HG03045 (cell line): Measurements from ENCODE around the gene CLMN.

ENCODE experiments used
- ATAC-seq: cut with Tn5 transposase; IDR thresholded peaks from one replicate; pipeline ENCODE4 v1.9.1; 2021; ENCODE audit warnings: mild to moderate bottlenecking, moderate library complexity; ENCODE audit not compliant: unreplicated experiment

The CLMN gene

DNA sequence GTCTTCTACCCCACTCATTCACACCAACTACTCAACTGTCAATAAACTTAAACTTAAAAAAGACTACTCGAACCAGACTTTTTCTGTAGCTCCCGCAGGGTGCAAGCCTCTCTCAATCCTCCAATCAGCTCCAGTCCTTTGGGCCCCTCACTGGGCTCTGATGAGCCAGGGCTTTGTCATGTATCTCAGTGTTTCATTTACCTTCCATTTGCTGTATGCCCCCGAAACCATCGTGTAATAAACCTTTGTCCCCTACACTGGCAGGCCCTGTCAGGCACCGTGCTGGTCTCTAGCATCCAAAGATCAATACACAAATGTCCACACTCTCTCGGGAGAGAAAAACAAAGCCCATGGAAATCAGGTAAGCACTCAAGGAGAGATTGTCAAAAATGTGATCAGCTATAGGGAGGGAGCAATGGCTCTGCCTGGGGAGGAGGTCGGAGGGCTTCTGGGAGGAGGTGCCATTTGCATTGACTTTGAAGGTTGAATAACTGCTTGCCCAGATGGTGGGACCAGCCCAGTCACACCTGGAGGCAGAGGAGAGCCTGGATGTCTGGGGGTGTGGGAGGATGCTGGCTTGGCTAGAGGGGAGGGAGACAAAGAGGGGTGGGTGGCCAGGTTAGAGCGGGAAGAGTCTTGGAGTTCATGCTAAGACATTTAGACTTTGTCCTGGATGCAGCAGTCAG lies 120.3 kb downstream of the CLMN start:
- ATAC-seq: no peak

DNA sequence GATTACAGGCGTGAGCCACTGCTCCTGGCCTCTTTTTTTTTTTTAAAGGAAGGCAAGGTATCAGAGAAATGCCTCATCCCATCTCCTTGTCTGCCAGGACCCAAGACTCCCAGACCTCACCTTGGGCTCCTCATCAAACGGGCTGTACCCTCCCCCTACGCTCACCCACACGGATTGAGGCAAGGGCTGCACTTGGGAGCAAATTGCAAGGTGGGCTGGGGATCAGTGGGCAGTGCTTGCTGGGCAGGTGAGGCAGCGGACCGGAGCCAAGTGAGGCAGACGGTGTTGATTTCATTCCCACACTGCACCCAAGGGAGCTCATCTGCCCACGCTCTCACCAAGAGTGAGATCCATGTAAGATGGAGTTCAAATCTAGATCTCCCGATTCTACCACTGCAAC lies 121.4 kb downstream of the CLMN start:
- ATAC-seq: no peak

DNA sequence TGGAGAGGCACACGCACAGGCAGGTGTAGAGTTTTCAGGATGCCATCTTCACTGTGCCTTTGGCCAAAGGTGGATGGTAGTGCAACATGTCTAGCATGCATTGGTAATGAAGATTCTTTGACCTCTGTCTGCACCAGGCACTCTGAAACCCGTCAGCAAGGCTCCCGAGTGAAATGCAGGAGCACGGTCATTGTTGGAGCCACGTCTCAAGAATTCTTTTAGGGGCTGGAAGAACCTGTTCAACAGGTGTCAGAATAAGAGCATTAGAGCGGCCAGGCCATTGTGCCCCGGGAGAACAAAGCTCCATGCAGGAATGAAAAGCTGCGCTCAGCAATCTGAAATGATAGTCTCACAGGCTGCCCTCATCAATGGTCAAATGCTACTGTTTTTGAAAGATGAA lies 122.2 kb downstream of the CLMN start:
- no peak for ATAC-seq

DNA sequence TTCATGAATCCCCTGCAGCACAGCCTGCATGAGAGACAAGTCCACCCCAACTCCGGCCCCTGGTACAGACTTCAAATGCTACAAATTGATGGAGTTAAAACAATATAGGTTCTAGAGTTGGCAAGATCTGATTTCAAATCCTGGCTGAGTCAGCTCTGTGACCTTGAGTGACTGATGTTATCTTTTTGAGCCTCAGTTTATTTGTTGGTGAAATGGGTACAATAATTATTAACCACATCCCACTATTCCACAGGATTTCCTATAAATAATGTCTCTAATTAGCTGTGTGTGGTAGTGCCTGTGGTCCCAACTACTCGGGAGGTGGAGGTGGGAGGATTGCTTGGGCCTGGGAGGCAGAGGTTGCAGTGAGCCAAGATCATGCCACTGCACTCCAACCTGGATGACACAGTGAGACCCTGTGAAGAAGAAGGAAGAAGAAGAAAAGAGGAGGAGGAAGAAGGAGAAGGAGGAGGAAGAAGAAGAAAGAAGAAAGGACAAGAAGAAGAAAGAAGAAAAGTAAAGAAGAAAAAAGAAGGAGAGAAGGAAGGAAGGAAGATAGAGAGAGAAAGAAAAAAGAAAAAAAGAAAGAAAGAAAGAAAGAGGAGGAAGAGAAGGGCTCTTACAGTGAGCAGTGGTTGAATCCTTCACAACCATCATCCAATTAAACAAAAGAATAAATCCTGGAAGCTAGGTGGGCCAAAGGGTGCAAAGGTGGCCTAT lies 122.7 kb downstream of the CLMN start:
- no peak for ATAC-seq

DNA sequence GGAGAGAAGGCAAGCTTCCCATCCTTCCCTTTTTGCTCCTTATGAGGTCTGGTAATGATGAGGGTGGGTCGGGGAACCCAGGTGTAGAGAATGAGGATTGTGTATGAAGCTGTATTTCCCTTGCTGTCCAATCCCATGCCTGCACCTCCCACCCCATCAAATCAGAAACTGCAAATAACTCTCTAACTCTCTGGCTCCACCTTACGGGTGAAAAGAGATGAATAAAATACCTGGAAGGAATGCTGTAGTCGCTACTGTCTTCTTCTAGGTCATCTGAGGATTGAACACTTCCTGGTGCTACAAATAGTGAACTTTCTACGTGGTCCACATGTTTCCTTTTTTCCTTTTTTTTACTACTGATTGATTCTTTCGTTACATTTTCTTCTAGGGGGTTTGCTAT lies 123.4 kb downstream of the CLMN start:
- ATAC-seq: no peak

DNA sequence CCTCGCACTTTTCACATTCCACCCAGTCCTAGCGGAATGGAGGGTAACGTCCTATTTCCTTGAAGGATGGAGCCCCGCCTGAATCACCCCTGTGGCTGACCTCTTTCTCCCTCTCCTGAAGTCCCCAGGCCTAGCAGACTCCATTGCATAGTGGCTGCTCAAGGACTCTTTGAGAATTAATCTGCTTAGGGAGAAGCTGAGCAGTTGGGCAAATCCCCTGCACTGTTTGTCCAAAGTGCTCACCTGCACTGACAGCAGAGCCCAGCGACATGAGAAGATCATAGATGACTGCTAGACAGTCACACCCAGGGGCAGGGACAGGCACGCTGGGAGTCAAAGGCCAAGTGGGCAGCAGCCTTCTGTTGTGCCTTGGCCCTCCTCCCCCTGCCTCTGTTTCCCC lies 124.7 kb downstream of the CLMN start:
- ATAC-seq: no peak

DNA sequence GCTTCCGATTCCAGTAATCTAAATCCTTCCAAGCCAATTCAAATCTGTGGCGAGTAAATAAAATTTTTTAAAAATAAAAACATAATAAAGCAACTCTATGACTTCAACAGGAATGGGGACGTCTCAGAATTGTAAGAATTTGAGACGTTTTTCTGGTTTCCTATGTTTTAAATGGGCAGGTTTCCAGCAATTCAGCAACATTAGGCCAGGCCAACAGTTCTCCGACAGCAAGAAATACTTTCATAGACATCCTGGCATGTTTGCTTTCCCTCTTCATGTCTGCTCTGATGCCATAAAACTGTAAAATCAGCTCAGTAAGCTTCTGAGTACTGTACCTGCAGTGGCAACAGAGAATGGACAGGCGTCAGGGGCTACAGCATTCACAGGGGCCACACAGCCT lies 126.6 kb downstream of the CLMN start:
- ATAC-seq: no peak

DNA sequence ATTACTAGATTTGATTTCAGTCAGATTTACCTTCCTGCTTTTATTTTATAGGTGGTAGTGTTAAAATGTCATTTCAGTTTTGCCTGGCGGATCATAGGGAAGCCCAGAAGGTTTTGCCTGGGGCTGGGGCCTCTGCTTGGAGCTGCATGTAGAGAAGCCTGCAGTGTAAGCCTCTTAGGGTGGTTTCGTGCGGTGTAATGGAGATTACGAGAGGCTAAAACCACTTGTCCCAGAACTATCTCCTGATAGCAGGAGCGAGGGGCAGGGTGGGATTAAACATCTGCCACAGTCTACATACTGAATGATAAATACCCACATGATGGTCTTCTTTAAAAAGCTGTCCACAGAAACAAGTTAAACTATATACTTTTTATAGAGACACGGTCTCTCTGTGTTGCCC lies 127.4 kb downstream of the CLMN start:
- ATAC-seq: no peak

DNA sequence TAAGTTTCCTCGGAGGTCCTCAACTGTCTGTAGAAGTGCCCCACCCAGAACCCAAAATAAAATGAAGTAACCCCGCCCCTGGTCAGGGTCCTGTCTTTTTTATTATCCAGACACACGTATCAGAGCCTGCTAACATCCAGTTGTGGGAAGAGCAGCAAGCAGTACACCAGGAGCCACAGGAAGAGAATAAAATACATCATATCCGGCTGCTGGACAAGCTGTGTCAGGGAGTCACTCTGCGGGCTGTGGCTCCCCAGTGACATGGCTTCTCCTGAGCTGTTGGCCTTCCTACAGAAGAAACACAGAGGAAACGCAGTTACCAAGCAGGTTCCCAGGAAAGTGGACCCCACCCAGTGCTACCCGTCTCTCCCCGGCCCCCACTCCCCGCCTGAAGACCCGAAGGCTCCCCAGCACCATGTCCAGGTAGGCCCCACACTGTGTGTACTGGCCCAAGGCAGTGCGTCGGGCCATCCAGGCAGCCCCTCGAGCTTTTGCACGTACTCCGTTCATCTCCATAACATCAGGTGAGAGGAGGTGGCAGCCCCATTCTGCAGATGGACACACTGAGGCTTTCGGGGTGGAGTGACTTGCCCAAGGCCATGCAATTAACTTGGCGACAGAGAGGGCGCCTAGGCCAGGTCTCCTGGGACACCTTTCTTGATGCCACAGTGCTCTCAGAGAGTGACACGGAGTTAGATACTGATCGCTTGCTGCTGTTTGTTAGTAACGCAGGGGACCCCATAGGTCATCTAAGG lies 128.1 kb downstream of the CLMN start:
- ATAC-seq: no peak

DNA sequence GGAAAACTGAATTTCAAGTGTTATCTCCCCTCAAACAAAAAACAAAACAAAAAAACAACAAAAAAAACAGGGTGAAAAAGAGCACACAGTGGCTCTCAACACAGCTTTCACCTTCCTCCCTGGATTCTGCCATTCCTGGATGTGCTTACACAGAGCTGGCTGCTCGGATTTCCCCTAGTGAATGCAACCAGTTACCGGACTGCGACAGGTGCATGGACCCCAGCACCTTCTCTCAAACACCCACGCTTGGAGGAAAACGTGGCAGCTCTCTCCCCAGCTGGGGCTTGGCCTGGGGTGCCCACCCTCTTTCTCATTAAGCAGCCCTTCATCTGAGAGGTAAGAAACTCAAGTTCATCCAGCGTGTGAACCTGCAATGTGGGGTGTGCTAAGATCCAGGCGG lies 128.9 kb downstream of the CLMN start:
- ATAC-seq: no peak

DNA sequence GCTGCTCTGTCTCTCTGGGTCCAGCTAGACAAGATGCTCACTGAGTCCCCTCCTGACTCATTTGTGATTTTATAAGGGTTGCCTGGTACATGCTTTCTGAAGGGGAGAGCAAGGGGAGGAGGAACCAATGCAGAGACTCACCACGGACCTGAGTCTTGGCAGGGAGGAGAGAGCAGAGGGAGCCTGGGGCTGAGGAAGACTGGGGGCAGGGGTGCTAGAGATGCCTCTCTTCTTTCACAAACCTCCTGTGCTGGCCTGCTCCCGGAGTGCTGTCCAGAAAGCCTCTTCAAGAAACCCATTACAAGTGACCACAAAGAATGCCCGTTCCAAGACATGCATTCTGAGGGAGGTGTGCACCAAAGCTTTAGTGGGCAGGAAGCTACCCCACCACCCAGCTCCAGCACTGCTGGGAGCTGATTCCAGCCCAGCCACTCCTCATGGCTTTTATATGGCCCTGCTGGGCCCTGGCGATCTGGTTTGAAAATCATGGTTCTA lies 129.3 kb downstream of the CLMN start:
- ATAC-seq: no peak

DNA sequence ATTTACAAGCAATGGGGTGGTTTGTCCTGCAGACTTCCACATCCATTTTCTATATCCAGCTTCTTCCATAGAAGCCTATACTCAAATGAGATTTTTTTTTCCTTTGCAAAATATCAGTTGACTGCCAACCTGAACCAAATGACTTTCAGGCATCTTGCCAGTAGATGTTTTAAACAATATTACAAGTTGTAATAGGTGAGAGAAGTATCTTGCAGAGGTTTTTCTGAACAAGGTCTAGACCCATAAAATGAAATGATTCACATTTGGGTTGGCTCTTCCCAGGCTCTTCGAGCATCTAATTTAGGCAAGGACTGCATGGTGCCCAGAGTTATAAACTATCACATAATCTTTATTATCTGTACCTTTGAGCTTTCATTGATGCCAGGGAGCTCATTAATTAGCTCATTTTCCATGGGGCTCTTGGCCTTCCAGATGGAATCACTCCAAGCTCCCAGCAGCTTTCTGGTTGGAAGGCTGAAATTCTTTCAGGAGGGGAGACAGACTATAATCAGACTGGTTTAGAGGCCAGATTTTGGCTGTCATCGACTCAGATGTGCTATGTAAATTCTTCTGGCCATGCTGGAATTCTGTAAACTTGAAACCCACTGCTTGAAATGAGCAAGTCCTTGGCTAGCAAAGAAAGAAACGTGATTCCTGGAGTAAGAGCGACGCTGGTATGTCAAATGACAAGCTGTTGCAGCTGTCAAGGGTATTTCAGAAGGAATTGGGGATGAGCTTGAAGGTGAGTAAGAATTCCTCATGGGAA lies 130.2 kb downstream of the CLMN start:
- ATAC-seq: no peak

DNA sequence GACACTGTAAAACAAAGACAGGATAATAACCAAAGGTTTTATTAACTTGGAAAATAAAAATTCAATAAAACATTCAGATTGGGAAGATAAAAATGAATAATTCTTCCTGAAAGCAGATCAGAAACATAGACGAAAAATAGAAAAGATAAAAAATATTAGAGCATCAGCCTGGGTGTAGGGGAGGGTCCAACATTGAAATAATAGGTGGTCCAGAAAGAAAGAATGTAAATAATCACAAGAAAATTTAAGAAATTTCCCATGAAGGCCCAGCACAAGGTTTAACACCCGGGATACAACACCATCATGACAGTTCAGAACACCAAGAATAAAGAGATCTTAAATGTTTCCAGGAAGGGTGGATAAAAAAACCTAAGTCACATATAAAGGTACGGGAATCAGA lies 131.3 kb downstream of the CLMN start:
- no peak for ATAC-seq

DNA sequence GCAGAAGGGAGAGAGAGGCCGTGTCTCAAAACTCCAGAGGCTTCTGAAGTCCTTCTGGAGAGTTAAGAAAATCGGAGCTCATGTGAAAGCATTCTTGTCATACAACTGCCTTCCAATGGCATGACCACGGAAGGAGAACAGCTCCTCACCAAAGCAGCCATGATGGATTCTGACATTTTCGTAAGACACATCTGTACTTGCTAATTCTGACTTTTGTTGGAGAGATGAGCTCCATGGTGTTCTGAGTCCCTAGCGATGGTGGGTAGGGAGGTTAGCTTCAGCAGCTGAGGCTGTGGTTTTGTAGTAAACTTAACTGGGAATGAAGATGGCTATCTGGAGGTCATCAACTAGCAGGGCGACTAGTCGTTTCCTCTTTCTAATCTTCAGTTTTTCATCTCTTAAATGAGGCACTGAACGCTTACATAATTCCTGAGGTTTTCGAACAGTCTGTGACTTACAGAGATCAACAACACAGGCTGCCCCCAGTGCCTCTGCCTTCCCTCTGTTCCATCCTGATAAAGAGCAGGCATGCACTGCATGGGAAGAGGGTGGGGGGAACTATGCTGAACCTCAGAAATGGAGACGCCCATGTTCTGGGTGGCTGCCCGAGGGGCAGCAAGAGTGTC lies 133.8 kb downstream of the CLMN start:
- ATAC-seq: no peak

DNA sequence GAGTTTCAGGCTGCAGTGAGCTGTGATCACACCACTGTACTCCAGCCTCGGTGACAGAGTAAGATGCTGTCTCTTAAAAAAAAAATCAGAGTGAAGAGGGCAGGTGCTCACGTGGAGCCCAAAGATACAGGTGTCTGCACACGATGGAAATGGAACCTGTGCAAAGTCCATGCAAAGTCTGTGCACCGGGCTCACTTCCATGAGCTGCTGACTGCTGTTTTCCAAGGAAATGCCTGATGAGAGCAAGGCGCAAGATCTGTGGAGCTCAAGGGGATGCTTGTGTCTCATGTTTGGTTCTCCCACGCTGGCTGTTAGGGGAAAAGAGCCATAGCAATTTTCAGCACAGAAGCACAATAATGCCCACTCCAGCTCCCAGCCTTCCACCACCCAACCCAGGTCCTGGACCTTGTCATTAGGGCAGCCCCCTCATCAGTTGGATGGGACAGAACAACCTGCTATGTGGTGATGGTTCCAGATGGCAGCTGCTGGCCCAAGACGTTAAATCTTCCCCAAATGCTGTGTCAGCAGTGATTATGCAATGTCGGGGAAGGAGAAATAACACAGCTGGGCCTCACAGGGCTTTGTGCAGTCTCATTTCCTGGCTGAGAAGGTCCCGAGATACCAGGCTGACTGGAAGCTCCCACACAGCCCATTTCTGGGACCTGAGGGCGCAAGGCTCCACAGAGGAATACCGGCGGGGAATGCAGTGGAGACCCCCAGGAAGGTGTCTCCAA lies 134.5 kb downstream of the CLMN start:
- no peak for ATAC-seq

DNA sequence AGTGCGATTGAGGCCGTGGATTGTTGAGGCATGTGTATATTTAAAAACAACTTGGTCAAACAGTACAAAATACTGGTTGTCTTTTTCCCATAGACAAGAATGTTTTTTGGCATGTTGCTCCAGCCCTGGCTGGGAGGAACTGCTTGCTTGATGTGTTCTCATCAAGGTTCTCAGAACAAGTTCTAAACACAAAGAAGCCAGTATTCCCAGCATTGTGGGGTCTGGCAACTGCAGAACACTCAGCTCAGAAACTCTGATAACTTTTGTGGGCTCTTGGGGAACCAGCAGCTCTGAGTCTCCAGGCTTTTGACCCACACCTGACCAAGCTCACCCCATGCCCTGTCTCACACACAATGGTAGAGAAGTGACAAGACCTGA lies 135.3 kb downstream of the CLMN start:
- ATAC-seq: no peak

DNA sequence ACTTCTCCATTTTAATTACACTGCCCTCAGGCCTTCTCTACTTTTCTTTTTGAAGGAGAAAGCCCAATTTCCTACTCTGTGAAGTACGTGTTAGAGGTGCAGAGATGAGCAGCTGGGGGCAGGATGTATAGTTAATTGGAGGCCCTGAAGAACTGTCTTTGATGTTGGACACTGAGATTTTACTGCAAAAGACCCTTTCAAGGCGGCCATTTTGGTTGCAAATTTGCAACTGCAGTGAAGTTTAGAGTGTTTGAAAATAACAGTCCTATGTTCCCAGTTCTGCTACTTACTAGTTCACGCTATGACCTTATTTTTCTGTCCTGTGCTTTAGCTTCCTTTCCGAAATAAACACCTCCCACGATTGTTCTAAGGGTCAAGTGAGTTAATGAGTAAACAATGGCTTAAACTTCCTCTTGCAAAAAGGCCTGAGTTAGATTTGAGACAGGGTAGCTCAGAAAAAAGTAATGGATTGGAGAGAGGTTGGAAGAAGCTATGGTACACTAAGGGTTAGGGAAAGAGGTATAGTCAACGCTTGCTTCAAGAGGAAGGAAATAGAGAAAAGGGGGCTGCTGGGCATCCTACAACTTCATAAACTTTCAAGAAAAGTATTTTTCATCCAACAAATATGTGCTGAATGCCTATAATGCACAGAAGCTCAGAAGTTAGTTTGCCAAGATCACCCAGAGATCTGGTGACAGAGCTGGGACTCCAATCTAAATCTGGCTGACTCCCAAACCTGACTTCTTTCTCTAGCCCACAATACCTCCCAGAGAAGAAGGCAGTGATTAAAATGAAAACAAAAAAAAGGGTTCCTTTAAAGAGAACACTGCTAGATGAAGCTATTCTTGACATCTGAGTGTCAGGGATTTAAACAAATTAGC lies 135.9 kb downstream of the CLMN start:
- ATAC-seq: no peak

DNA sequence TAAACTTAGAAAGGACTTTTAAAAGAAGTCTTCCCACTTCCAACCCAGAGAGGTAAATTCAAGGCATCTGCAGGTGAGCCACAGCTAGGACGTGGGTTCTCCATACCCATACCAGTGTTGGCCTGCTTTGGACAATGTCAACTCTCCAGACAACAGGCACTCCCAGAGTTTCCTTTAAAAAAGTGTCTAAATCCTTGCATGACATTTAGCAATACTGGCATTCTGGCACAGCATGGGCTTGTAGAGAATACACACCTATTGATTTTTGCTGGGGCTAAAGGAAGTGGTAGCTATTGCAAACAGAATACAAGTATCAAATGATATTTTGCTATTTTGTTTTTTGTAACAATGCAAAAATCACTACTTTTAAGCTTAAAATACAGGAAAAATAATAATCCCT lies 136.6 kb downstream of the CLMN start:
- ATAC-seq: no peak

DNA sequence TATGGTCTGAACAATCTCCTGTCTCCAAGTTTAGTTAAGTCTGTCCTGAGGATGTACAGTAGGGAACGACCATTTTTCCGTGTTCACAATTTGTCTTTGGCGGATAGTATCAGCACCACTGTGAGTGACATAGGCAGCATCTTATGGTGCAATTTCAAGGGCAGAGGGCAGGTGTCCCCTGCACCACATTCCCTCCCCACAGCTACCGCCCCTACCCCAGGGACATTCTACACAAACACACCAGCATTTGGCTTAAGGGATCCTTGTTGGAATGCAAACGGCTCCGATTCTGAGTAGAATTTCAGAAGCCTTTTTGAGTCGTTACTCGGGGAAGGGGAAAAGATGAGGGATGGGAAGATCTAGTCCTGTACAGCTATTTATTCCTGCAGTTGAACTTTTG lies 137.3 kb downstream of the CLMN start:
- no peak for ATAC-seq
